Fibroblast of skin of left biceps (primary cell): ENCODE measurements around the gene WAC.
"Not testable (repeated sequence)": the region's sequence is repeated elsewhere in the genome, so short reads cannot be mapped to it uniquely, and the experiment has no call there.

Source experiments
- DNase-seq, 2 experiments: peaks; one replicate each; pipeline ENCODE4 v3.0.0-alpha.2; 2013; ENCODE audit warnings: low read depth in 2 of 2

WAC gene, protein sequence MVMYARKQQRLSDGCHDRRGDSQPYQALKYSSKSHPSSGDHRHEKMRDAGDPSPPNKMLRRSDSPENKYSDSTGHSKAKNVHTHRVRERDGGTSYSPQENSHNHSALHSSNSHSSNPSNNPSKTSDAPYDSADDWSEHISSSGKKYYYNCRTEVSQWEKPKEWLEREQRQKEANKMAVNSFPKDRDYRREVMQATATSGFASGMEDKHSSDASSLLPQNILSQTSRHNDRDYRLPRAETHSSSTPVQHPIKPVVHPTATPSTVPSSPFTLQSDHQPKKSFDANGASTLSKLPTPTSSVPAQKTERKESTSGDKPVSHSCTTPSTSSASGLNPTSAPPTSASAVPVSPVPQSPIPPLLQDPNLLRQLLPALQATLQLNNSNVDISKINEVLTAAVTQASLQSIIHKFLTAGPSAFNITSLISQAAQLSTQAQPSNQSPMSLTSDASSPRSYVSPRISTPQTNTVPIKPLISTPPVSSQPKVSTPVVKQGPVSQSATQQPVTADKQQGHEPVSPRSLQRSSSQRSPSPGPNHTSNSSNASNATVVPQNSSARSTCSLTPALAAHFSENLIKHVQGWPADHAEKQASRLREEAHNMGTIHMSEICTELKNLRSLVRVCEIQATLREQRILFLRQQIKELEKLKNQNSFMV

DNA sequence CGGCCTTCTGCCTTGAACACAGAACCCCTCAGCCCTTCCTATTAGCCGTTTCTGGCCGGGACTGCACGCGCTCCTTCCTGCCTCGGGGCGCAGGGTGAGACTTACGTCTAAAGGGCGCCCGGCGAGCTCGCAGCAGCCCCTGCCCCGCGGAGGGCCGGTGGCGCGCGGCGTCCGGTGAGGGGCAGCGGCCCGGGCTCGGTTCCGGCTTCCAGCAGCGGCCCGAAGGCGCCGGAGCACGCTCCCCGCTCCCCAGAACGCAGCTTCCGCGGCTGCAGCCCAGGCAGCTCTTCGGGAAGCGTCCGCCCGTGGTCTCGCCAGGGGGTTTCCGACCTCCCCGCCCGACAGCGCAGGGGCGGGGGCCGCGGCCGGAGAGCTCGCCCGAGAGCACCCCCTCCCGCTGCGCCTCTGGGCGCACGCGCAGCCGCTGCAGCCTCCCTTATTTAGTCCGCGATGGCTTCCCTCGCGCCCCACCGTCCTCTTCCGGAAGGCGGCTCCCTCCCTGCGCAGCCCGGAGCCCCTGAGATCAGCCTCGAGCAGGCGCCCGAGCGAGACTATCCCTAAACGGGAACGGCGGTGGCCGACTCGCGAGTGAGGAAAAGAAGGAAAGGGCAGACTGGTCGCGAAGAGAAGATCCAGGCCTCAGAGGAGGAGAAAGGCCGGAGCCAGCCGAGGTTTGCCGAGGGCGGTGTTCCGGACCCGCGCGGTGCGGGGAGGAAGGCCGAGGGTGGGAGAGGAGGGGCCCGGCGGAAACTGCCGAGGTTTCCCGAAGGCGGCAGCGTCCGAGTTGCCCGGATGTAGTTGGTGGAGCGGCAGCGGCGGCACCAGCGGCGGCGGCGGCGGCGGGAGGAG is at the start of gene WAC:
Gene WAC (plus strand): TSS at position 782 of the 849 bp plus-strand sequence. CDS start 462 bp downstream, outside the sequence.
- DNase-seq, result peak; percentile 85 to 86

DNA sequence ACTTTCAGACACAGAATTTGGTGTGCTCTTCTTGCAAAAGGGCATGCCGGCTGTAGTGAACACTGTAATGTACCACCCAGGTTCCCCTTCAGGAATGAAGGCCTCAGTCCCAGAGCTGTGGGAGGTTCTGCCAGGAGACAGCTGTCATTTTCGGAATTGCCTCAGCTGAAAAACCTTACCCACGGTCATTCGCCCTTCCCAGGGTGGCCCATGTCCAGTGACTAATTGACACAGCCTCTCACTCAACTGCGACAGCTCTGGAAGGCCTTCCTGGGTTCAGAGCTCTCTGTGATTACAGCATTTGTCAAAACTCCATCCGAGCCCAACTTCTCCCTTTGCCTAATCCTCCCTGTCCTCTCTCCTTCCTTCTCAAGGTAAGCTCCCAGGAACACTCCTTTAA is 43.7 kb upstream of the WAC start:
- no peak for DNase-seq

DNA sequence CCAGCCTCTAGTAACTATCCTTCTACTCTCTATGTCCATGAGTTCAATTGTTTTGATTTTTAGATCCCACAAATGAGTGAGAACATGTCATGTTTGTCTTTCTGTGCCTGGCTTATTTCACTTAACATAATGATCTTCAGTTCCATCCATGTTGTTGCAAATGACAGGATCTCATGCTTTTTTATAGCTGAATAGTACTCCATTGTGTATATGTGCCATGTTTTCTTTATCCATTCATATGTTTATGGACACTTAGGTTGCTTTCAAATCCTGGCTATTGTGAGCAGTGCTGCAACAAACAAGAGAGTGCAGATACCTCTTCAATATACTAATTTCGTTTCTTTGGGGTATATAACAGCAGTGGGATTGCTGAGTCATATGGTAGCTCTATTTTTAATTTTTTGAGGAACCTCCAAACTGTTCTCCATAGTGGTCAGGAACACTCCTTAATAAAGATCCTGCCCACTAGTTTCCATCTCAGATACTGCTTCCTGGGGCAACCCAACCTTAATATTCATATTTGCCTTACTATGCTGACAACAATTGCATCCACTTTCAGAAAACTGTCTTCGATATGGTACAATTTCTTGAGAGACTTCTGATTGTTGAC is 42.6 kb upstream of the WAC start:
- DNase-seq, result not testable (repeated sequence)

DNA sequence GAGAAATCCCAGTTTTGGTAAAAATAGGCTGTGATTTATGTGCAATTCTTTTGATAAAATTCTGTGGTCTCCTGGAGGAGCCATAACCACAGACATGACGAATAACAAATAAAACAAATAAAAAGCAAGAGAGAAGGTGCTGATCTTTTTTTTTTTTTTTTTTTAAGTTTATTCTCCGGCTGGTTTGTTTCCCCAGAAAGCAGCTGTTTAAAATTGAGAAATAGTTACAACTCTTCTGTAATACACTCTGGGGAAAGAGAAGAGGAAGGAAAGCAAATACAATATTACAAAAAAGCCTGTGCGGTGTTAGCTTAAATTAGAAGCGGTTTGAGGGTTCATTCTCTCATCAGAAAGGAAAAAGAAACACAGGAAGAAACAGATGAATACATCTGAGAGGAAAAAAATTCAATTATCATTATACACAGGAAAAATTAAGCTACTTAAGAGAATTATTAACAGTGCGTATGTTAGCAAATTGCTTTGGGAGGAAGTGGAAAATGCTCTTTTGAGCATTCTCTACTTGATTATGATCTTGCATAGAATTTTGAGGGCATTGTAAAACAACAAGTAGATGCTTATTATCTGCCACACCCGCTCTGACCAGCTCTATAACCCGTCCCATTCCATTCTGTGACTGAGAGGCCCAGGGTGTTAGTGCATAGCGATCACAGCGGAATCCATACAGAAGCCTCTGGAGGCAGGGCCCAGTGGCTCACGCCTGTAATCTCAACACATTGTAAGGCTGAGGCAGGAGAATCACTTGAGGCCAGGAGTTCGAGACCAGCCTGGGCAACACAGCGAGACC is 40.6 kb upstream of the WAC start:
- no peak for DNase-seq

DNA sequence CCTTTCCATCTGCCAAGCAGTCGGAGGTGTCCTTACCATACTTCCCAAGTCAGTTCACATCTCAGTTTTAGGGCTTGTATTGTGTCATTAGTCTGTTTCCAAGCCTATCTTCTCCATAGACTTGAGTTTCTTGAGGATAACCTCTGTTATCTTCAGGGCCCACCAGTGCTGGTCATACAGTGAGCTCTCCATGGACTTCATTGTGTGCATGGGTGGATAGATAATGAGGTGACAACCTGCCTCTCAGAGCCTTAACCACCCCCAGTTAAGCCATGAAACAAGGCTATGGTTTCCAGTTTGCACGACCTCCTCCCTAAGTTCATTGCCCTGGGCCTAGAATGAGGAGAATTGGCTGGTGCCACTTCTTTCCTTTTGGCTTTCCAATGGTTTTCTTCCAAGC is 38.5 kb upstream of the WAC start:
- no peak for DNase-seq

DNA sequence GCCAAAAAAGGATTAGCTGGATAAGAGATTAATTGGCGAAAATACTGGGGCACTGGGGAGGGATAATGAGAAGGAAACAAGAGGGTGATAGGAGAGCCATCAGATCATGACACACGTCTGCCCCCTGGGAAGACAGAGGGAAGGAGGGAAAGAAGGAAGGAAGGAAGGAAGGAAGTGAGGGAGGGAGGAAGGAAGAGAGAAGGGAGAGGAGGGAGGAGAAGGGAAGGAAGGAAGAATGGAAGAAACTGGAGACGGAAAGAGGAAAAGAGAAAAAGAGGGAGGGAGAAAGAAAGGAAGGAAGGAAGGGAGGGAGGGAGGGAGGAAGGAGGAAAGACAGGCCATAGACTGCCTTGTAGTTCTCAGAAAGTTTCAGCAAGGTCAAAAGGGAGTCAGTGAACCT is 37.8 kb upstream of the WAC start:
- DNase-seq, result no peak

DNA sequence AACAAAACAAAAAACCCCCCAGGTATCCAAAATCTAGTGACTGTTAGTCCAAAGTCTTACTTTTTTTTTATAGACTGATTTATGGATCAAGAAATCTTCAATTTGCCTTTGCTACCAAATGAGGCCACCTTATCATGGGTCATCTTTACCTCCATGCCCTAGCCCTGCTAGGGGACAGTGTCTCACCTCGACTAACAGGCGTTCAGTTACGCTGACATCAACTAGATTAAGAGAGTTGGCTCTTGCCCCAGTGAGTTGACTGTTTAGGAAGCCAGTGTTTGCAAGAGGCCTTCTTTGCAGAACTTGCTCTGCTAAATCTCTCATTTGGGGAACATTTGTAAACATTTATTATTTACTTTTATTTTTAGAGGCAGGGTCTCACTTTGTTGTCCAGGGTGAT is 36.9 kb upstream of the WAC start:
- DNase-seq, result no peak

DNA sequence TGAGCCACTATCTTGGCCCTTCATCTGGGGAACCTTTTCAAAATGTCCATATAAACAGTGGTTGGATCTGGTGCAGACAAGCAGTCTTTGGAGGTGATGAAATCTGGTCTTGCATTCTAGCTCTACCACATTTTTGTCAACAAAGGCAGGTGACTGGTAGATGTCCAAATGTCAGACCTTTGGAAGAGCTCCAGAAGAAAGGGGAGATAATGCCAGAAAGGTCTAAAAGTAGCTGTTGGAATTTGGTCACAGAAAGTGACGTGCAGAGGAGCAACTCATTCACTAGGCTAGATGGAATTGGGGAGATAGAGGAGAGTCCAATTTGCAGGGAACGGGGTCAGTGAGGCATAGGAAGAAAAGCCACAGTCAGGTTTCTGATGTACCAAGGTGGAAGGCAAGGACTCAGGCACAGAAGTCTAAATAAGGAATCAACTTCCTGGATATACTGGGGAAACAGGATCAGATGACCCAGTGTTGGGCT is 36.4 kb upstream of the WAC start:
- no peak for DNase-seq

DNA sequence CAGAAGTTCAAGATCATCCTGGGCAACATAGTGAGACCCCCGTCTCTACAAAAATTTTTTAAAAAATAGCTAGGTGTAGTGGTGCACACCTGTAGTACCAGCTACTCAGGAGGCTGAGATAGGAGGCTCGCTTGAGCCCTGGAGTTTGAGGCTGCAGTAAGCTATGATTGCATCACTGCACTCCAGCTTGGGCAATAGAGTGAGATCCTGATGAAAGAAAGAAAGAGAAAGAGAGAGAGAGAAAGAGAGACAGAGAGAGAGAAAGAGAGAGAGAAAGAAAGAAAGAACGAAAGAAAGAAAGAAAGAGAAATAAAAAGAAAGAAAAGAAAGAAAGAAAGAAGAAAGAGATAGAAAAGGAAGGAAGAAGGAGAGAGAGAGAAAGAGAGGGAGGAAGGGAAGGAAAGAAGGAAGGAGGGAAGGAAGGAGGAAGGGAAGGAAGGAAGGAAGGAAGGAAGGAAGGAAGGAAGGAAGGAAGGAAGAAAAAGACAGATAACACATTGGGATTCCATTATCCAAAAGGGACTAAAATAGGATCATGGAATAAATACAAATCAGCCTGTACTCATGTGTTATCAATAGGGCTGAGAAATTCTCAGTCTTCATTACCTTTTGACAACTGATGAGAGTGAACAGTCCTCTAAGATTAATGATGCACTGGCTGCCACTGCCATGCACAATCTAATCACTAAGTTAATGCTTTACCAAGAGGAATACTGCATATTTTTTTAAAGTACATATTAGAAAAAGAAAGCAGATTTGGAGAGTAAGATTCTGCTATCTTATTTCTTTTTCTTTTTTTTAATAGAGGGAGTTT is 35.4 kb upstream of the WAC start:
- DNase-seq, result no peak

DNA sequence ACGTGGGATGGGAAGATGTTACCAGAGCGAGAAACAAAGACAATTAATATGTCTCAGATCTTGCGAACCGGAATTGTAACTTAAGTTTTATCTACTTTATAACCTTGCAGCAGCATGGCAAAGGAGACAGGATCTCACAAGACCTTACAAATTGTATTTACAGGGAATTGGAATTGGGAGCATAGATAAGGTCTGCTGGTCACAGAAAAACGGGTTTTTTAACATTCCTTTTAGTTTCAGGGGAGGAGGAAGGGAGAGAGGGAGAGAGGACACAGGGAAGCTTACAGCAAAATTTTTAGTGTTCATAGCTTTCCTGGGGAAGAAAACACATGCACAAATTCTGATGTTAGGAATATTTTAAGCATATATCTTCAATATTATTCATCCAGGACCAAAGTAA is 32.7 kb upstream of the WAC start:
- DNase-seq, result not testable (repeated sequence)

DNA sequence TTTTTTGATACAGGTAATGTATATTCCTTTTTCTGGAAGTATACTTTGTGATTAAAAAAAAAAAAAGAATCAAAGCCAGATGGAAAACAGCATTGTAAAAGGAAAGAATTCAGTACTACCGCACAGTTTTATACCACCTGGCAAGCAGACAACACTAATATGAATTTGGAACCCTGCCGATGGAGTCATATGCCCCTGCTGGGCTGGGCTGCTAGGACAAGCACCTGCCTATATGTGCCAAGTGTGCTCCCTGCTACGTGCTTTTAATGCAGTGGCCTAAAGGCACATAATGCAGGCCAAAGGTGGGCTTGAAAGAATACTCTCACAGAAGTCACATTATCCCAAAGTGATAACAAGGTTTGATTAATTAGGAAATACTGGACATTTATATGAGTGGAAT is 29.8 kb upstream of the WAC start:
- DNase-seq, result no peak

DNA sequence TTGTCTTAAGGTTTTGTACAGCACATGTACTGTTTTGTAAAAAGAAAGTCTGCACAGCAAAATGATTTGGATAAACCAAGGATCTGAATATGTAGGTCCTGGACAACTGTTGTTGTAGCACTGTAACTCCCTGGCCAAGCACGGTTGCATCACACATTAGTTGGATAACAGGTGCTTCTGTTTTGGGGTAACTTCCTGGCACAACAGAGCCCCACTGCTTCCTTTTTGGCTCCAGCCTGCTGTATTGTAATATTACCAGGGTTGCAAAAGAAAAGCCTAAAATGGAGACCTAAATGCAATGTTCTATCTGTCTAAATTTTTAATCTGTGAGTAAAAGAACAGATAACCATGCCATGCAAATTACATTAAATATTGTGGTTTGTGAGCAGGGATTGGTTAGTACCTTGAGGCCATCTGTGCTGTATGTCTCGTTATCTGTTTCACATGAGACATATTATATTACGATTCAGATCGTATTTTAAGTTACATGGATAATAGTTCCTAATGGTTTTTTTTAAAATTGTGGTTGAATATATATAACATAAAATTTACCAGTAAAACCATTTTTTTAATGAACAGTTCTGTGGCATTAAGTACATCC is 27.5 kb upstream of the WAC start:
- no peak for DNase-seq

DNA sequence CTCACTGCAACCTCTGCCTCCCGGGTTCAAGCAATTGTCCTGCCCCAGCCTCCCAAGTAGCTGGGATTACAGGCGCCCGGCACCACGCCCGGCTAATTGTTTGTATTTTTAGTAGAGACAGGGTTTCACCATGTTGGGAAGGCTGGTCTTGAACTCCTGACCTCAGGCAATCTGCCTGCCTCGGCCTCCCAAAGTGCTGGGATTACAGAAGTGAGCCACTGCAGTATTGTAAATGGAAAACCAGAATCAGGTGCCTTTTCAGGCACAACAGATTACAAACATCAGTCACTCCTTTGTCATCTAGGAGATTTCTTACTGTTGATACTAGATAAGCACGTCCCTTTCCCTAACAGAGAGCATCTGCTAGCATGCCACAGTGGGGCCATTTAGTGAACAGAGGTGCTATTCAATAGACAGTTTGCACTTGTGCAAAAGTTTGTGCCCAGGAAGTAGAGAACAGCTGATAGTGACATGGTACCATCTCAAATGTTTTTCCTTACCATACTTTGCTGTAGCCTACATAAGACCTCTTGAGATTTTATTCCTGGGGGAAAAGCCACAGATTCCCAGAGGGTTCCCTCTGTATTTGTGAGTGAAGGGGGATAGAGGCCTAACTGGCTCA is 24.5 kb upstream of the WAC start:
- no peak for DNase-seq

DNA sequence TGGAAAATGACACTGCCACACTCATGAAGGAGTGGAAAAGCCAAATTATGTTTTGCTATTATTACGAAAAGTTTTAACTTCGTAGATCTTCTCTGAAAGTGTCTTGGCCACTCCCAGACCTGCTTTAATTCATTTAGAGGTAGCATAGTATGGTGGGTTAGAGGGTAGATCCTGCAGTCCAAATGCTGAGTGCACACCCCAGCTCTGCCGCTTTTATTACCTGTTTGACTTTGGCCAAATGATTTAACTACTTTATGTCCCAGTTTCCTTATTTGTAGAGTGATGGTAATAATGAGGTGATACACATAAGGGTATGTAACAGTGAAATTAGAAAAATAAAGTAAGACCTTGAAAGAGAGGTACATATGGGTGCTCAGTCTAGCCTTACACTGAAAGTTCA is 23.6 kb upstream of the WAC start:
- no peak for DNase-seq

DNA sequence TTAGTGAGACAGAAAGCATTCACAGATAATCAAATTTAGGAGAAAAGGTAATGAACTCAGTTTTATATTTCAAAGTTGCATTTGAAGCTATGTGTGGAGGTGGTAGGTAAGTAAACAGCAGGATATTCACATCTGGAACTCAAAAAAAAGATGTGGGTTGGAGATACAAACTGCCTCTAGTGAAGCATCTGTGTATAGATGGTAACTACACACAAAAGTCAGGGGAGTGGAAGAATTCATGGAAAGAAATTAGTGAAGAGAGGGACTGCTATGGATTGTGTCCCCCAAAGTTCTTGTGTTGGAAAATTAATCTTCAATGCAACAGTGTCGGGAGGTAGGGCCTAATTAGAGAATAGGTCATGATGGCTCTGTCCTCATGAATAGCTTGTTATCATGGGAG is 18.3 kb upstream of the WAC start:
- DNase-seq, result no peak

DNA sequence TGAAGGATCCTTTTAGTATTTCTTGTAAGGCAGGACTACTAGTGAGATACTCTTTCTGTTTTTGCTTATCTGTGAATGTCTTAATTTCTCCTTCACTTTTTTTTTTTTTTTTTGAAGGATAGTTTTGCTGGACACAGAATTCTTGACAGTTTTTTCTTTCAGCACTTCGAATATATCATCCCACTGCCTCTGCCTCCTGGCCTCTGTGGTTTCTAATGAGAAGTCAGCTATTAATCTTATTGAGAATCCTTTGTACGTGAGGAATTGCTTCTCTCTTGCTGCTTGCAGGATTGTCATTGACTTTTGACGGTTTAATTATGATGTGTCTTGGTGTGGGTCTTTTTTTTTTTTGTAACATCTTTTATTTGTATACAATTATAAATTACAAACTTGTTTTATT is 12.6 kb upstream of the WAC start:
- no peak for DNase-seq

DNA sequence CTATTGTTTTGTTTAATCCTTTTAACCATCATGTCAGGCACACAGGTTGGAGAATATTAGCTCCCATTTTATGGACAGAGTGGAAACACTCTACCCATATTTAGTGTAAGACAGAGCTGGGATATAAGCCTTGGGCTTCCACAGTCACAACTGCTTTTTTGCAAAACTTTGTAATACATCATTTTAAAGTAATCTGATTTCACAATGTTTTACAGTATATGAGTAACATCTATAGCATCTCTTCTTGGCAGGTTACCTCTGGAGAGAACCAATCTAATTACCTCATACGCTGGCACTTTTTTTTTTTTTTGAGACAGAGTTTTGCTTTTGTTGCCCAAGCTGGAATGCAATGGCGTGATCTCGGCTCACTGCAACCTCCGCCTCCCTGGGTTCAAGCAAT is 12.1 kb upstream of the WAC start:
- peak; percentile 35 to 49 for DNase-seq

DNA sequence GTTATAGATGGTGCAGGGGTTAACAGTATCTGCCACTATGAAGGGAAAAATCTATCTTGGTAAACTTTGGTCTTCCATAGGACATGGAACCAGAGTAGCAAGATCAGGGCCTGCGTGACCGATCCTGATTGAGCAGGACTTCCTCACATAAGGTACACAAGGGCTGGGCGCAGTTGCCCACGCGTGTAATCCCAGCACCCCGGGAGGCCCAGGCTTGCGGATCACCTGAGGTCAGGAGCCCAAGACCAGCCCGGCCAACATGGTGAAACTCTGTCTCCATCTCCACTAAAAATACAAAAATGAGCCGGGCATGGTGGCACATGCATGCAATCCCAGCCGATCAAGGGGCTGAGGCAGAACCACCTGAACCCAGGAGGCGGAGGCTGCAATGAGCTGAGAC is 11.0 kb upstream of the WAC start:
- not testable (repeated sequence) for DNase-seq

DNA sequence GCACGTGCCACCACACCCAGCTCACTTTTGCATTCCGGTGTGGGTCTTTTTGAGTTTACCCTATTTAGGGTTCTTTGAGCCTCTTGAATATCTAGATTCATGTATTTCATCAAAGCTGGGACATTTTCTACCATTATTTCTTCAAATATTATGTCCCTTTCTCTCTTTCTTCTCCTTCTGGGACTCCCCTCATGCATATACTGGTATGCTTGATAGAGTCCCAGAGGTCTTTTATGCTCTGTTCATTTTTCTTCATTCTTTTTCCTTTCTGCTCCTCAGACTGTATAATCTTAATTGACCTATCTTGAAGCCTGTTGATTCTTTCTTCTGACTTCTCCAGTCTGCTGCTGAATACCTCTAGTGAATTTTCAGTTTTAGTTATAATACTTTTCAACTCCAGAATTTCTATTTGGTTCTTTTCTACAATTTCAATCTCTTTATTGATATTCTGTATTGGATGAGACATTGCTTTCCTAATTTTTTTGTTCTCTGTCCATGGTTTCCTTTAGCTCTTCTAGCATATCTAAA is 9.1 kb upstream of the WAC start:
- DNase-seq, result no peak
